OCI-LY7 (cell line): Measurements from ENCODE around the gene CD9.

Source experiments
- CTCF ChIP-seq: fragments of 200-600 bp; sonication (generic); conservative IDR thresholded peaks from 2 replicates; pipeline ENCODE4 v1.5.1; 2014; ENCODE audit warnings: mild to moderate bottlenecking, antibody characterized with exemption, low read length, moderate library complexity, mixed read lengths
- EZH2phosphoT487 ChIP-seq: fragments of 200-600 bp; sonication (generic); IDR thresholded peaks from 2 replicates; pipeline ENCODE4 v1.6.1; 2018; ENCODE audit warnings: low read depth, borderline replicate concordance, mild to moderate bottlenecking, mixed run types, antibody characterized with exemption, low read length, moderate library complexity, mixed read lengths

- no peak for TF ChIP-seq CTCF
- TF ChIP-seq EZH2phosphoT487, result no peak
Measured at GRCh38 chr12:6266541-6266966, 66.4 kb downstream of the CD9 start.
